ENCODE data around the gene SGMS1.

Gene SGMS1

DNA sequence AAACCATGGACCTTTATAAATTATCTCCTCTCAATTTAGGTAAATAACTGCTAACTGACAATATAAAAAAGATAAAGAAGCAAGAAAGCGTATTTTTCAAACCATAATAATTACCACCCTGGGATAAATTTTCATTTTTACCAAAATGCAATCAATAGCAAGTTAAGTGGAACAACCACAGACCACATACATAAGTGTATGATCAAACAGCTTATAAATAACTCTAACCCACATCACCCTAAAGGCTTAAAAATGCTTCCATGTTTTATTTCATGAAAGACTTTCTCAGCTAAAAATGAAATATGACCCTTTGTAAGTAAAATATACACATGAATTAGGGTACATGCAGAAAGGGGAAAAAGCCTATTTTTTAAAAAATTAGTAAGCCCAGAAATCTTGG, 156.5 kb downstream of the SGMS1 start:
- TF ChIP-seq, protein P1, sequence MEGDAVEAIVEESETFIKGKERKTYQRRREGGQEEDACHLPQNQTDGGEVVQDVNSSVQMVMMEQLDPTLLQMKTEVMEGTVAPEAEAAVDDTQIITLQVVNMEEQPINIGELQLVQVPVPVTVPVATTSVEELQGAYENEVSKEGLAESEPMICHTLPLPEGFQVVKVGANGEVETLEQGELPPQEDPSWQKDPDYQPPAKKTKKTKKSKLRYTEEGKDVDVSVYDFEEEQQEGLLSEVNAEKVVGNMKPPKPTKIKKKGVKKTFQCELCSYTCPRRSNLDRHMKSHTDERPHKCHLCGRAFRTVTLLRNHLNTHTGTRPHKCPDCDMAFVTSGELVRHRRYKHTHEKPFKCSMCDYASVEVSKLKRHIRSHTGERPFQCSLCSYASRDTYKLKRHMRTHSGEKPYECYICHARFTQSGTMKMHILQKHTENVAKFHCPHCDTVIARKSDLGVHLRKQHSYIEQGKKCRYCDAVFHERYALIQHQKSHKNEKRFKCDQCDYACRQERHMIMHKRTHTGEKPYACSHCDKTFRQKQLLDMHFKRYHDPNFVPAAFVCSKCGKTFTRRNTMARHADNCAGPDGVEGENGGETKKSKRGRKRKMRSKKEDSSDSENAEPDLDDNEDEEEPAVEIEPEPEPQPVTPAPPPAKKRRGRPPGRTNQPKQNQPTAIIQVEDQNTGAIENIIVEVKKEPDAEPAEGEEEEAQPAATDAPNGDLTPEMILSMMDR (IDR thresholded peaks at IDR 0.05; ENCODE audit: low read depth, low read length) = no peak
- H3K4me3 ChIP-seq (replicated peaks in 1 of 2; ENCODE audit: low read depth in 2 of 2, low read length in 2 of 2) = no peak overlapping the region
- no peak for DNase-seq (ENCODE audit: low read depth in 2 of 2)

DNA sequence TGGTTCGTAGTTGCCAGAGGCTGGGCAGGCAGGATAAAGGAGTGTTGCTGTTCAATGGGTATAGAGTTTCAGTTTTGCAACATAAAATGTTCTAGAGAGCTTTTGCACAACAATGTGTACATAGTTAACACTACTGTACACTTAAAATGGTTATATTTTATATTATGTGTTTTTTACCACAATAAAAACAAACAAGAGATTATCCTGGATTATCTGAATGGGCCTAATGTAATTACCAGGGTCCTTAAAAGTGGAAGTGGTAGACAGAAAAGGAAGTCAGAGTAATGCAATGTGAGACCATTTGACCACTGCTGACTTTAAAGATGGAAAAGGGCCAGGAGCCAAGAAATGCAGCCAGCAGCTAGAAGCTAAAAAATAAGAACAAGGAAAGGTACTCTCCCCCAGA, 159.7 kb downstream of the SGMS1 start:
- H3K4me3 ChIP-seq (replicated peaks in 1 of 2; ENCODE audit: low read depth in 2 of 2, low read length in 2 of 2) = no peak overlapping the region
- TF ChIP-seq, protein P1 (IDR thresholded peaks at IDR 0.05; ENCODE audit: low read depth, low read length) = no peak
- DNase-seq (ENCODE audit: low read depth in 2 of 2) = peak; percentile 10 to 49

DNA sequence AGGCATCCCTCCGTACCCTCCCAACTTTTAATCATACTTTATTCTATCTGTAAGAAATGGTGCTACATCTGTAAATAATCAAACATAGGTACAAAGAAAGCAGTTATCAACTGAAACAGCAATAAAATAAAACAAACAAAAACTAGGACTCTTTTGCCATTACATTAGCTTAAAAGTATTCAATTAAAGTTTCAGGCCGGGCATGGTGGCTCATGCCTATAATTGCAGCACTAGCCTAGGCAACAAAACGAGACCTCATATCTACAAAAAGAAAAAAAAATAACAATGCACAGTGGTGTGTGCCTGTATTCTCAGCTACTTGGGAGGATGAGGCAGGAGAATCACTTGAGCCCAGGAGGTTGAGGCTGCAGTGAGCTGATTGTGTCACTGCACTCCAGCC, 161.9 kb downstream of the SGMS1 start:
- no peak for DNase-seq (ENCODE audit: low read depth in 2 of 2)
- TF ChIP-seq, protein P1 (IDR thresholded peaks at IDR 0.05; ENCODE audit: low read depth, low read length) = no peak
- no peak overlapping the region for H3K4me3 ChIP-seq (replicated peaks in 1 of 2; ENCODE audit: low read depth in 2 of 2, low read length in 2 of 2)

DNA sequence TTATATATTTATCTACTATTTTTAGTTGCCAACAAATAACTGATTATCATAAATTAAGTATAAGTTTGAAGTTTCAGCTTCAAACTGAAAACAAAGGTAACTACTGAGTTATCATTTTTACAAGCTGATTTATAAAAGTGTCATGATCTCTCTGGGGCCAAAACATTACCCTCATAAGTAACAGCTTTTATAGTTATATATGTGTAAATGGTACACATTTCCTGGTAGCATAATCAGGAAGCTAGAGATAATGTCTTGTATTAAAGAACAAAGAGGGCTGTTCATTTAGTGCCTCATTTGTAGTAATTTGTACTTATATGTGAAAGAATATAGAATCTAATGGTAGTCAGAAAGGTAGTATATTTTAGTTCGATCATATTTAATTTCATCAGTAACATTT, 162.6 kb downstream of the SGMS1 start:
- H3K4me3 ChIP-seq (replicated peaks in 1 of 2; ENCODE audit: low read depth in 2 of 2, low read length in 2 of 2) = no peak overlapping the region
- no peak for DNase-seq (ENCODE audit: low read depth in 2 of 2)
- TF ChIP-seq, protein P1 (IDR thresholded peaks at IDR 0.05; ENCODE audit: low read depth, low read length) = no peak

DNA sequence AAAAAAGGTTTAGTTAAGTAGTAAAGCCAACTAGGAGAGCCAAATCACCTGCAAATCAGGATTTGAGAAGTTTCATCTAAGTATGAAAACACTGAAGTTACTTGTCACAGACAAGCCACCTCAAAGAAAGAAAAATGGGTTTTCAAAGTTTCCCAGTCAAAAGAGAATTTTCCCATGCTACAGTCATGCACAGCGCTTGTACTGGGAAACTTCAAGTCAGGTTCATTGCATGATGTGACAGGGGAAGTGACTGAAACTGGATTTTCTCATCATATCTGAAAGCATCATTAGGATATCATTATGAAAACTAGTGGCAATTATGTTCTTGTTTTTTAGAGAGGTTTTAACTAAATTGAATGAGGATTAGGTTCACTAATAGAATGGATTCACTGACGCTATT, 167.0 kb downstream of the SGMS1 start:
- TF ChIP-seq, protein P1 (IDR thresholded peaks at IDR 0.05; ENCODE audit: low read depth, low read length) = no peak
- H3K4me3 ChIP-seq (replicated peaks in 1 of 2; ENCODE audit: low read depth in 2 of 2, low read length in 2 of 2) = no peak overlapping the region
- no peak for DNase-seq (ENCODE audit: low read depth in 2 of 2)

DNA sequence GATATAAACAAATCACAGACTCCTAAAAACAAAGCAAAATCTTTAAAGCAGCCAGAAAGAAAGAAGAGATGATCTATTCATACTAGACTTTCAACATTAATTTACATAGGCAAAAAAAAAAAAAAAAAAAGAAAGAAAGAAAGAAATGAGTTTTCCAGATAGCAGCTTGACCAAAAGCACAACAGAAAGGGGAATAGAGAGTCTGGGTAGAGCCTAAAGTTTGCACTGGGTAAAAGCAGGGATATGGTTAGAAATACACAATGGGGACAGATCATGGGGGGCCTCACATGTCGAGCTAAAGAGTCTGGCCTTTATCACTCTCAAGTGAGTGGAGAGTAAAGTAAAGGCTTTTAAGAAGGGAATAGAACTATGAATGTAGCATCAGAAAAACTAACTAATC, 169.8 kb downstream of the SGMS1 start:
- H3K4me3 ChIP-seq (replicated peaks in 1 of 2; ENCODE audit: low read depth in 2 of 2, low read length in 2 of 2) = no peak overlapping the region
- no peak for DNase-seq (ENCODE audit: low read depth in 2 of 2)
- TF ChIP-seq, protein P1 (IDR thresholded peaks at IDR 0.05; ENCODE audit: low read depth, low read length) = no peak

DNA sequence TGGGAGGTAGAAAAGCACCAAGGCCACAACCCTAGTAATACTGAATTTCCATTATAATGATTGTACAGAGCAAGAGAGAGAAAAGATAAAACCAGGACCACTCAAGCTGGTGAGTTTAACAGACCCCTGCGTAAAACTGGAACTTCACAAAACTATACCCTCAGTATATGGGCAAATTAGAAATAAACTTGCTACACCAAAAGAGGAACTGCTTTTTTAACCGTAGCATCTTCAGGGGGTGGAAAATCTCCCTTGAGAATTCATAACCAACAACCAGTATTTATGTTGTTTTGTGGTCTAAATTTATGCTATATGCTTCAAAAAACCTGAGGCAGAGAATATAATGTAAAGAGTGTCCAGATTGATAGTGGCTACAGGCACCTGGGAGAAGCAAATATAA, 171.2 kb downstream of the SGMS1 start:
- H3K4me3 ChIP-seq (replicated peaks in 1 of 2; ENCODE audit: low read depth in 2 of 2, low read length in 2 of 2) = no peak overlapping the region
- TF ChIP-seq, protein P1 (IDR thresholded peaks at IDR 0.05; ENCODE audit: low read depth, low read length) = no peak
- DNase-seq (ENCODE audit: low read depth in 2 of 2) = no peak
